Left colon (tissue), 2 donors: ENCODE results near the gene ACER1. TPM values are rescaled to one million over a fixed set of nuclear protein-coding genes. Genes with fewer than 3 reads are reported as not detected.
"Not testable (repeated sequence)": the region's sequence is repeated elsewhere in the genome, so short reads cannot be mapped to it uniquely, and the experiment has no call there.

Experiments
- ATAC-seq: fragments of 200-7000 bp; cut with Tn5 transposase; one replicate; pipeline ENCODE4 v1.9.1; 2020; ENCODE audit warnings: mild to moderate bottlenecking, moderate library complexity
- DNase-seq, 2 donors: peaks; one replicate each; pipeline ENCODE4 v3.0.0-alpha.2; 2020
- intact Hi-C, 2 donors: fragments of 100-400 bp; cut with DNase I in 1 of 2; cut with micrococcal nuclease in 1 of 2; formaldehyde crosslinking; loops; one replicate each; pipeline versions ENCODE4 v1.11.2 to v1.14.0; 2022; cut with DNase I, micrococcal nuclease
- total RNA-seq, 2 donors: library from RNA; stranded (reverse); fragmentation: NEBNext Ultra II Directional; extraction: Animal tissue kit (Norgen Biotek cat#: 25700); gene quantifications; one replicate each; pipeline ENCODE4 v1.2.1, GENCODE V29; 2021
- donor health status: DM: no; HTN: no; CAD: no.
- donor health status: DM: yes; HTN: yes; CAD: no.

ACER1 gene
- total RNA-seq, 2 donors from 2014 or later, result not detected

DNA sequence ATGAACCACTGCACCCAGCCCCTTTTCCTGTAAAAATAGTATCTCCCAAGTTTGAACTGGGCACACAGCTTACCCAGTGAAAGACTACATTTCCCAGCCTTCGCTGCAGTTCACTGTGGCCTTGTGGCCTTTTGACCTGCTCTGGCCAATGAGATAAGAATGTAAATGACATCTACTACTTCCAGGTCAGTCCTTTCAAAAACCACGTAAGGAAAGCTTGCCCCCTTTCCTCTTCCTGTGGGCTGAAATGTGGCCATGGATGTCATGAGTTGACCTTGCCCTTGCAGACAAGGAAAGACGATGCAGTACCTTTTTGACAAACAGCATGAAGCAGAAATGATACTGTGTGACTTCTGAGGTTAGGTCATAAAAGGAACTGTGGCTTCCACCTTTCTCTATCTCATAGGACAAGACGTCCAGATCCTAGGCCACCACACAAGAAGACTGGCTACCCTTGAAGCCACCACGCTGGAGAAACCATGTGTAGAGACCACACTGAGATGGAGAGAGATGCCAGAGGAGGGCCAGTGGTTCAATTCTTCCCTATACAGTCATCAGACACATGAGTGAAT is 19.9 kb downstream of the ACER1 start:
- DNase-seq (no peak), ATAC-seq (no peak)
- intact Hi-C loops, result no loop called here

DNA sequence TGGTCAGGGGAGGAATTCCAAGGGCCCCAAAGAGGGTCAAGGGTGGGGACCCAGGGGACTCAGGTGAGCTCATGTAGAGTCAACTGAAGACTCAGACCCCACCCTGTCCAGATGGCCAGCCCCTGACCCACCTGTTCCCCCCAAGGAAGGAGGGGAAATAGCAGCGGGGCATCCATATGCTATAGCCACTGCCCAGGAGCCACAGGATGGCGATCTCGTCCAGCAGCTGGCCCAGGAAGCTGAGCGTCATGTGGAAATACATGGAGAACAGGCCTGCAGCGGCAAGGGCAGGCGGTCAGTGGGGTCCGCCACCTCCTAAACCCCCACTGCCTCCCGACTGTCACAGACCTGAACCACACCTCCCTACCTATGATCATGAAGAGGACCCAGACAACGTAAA is 21.4 kb downstream of the ACER1 start:
- ATAC-seq, result no peak
- intact Hi-C loops, result no loop called here
- peak in 1 of 2 donors; percentile 6 for DNase-seq

GRCh38 chr19:6298413-6298812 is 35.0 kb downstream of the ACER1 start:
- DNase-seq (no peak), ATAC-seq (no peak)
- intact Hi-C loops, result loop anchor here in 1 of 2 donors (10.0 kb wide), 1 partner anchor 84 kb away; no protein-coding TSS in a partner anchor

DNA sequence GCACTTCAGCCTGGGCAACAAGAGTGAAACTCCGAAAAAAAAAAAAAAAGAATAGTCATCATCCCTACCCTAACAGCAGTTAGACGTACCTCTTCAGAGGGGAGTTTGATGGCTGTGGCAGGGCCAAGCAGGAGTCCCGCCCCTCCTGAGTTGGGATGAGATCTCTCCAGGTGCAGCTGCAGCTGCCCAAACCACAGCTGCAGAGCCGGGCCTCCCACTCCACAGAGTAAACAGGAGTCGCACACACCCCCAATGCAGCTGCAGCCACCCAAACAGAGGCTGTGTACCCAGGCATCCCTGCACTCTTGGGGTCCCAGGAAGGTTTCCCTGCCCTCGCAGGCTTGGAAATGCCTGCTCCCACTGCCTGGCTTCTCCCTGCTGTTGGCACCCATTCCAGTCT is 36.2 kb downstream of the ACER1 start:
- intact Hi-C loops, result loop anchor here in 1 of 2 donors (10.0 kb wide), 1 partner anchor 82 kb away; no protein-coding TSS in a partner anchor
- no peak for ATAC-seq

GRCh38 chr19:6292006-6292405 is 41.4 kb downstream of the ACER1 start:
- intact Hi-C loops, result loop anchor here in 1 of 2 donors (10.0 kb wide), 1 partner anchor 77 kb away; no protein-coding TSS in a partner anchor
- DNase-seq (no peak), ATAC-seq (no peak)

More for the DNA sequence above, 36.2 kb downstream of the ACER1 start:
- no peak for DNase-seq

GRCh38 chr19:6288737-6289136 is 44.7 kb downstream of the ACER1 start:
- DNase-seq (no peak), ATAC-seq (no peak)
- intact Hi-C loops, result no loop called here

GRCh38 chr19:6287269-6287885 is 46.0 kb downstream of the ACER1 start:
- ATAC-seq, result no peak

DNA sequence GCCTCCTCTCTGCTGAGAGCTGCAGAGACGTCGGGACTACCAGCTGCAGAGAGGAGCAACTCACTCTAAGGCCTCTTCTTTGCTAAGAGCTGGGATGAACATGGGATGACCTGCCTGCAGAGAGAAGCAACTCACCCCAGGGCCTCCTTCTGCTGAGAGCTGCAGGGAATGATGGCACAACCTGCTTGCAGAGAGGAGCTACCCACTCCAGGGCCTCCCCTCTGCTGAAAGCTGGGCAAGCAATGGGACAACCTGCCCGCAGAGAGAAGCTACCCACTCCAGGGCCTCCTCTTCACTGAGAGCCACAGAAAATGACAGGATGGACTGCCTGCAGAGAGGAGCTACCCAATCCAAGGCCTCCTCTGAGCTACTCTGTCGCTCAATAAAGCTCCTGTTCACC is 46.7 kb downstream of the ACER1 start:
- no peak for ATAC-seq
- no peak for DNase-seq
- intact Hi-C loops, result no loop called here

More at GRCh38 chr19:6287269-6287885, 46.0 kb downstream of the ACER1 start:
- DNase-seq, result no peak
- intact Hi-C loops, result no loop called here

DNA sequence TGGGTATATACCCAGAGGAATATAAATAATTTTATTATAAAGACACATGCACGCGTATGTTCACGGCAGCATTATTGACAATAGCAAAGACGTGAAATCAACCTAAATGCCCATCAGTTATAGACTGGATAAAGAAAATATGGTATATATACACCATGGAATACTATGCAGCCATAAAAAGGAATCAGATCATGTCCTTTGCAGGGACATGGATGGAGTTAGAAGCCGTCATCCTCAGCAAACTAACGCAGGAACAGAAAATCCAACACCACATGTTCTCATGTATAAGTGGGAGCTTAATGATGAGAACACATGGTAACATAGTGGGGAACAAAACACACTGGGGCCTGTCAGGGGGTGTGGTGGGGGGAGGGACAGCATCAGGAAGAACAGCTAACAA is 51.0 kb downstream of the ACER1 start:
- ATAC-seq, DNase-seq, intact Hi-C loops: not testable (repeated sequence)

- intact Hi-C loops, result no loop called here
- ATAC-seq, result peak; percentile 99
- DNase-seq, result peak; percentile 96 to 97
Measured at GRCh38 chr19:6279931-6280591, 53.4 kb downstream of the ACER1 start, which contains the start of gene MLLT1. Gene MLLT1, minus strand, starts transcription at chr19:6279975. Its CDS starts 191 bp downstream, at chr19:6279784.

DNA sequence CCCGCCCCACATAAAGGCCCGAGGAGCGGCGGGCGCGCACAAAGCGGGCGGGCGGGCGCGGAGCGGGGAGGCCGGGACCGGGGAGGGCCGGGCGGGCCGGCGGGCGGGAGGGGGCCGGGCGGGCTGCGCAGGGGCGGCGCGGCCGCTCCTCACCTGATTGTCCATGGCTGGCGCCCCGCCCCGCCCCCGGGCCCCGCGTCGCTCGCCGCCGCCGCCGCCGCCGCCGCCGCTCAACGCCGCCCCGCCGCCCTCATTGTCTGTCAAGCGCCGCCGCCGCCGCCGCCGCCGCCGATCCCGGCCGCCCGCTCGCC is 53.8 kb downstream of the ACER1 start:
- DNase-seq (no peak), ATAC-seq (peak; percentile 44)
- intact Hi-C loops, result no loop called here

- DNase-seq (peak in 1 of 2 donors; percentile 23), ATAC-seq (no peak)
- intact Hi-C loops, result no loop called here
Measured at GRCh38 chr19:6278740-6279619, 54.4 kb downstream of the ACER1 start.

DNA sequence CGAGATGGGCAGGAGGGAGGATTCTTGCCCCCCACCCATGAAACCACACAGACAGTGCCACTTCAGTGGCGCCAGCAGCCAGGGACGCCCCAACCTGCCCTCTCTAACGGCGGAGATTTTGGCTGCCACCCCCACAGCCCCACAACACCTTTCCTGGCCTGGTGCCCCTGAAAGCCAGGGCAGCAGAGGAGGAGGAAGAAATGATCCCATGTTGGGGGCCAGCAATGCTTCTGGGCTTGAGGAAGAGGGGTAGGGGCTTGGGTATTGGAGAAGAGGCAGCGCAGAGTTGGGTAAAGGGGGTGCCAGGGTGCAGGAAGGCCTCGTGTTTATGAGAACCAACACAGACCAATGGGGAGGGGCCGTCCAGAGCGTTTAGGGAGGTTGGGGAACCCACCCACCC is 55.4 kb downstream of the ACER1 start:
- ATAC-seq, result no peak

DNA sequence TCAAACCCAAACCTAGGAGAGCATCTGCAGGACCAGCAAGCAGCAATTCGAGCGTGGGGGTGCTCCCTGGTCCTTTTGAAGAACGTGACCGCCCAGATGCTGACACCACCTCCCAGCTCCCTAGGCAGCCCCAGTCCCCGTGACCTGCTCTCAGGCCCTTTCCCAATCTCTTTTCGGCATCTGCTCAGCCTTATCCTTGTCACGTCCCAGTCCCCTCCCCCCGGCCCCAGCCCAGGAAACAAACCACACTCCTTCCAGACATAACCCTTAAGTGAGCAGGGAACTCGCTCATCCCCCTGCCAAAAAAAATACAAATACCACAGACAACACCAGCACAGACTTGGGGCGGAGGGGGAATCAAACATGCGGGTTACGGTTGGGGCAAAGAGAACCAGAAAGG is 57.0 kb downstream of the ACER1 start:
- ATAC-seq (no peak), DNase-seq (peak; percentile 40 to 67)
- intact Hi-C loops, result no loop called here

More for the DNA sequence above, 55.4 kb downstream of the ACER1 start:
- no peak for DNase-seq
- intact Hi-C loops, result no loop called here

GRCh38 chr19:6275170-6275744 is 58.2 kb downstream of the ACER1 start:
- intact Hi-C loops, result no loop called here
- DNase-seq (no peak), ATAC-seq (no peak)

DNA sequence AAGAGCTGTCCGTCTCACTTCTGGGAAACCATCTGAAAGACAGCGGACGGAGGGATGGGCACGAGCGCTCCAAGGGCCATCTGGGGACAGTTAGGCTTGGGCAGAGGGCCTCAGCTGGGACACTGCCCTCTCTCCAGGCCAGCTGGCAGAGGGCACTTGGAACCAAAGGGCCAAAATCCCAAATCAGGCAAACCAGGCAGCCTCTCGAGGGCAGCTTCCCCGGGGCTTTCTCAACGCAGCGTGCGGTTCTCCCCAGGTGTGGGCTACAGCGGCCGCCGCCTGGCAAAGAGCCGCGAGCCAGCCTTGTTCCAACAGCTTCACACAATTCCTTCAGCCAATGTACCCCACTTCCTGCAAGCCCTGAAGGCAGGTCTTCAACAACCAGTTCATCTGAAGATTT is 58.7 kb downstream of the ACER1 start:
- intact Hi-C loops, result no loop called here
- no peak for ATAC-seq
- no peak for DNase-seq

DNA sequence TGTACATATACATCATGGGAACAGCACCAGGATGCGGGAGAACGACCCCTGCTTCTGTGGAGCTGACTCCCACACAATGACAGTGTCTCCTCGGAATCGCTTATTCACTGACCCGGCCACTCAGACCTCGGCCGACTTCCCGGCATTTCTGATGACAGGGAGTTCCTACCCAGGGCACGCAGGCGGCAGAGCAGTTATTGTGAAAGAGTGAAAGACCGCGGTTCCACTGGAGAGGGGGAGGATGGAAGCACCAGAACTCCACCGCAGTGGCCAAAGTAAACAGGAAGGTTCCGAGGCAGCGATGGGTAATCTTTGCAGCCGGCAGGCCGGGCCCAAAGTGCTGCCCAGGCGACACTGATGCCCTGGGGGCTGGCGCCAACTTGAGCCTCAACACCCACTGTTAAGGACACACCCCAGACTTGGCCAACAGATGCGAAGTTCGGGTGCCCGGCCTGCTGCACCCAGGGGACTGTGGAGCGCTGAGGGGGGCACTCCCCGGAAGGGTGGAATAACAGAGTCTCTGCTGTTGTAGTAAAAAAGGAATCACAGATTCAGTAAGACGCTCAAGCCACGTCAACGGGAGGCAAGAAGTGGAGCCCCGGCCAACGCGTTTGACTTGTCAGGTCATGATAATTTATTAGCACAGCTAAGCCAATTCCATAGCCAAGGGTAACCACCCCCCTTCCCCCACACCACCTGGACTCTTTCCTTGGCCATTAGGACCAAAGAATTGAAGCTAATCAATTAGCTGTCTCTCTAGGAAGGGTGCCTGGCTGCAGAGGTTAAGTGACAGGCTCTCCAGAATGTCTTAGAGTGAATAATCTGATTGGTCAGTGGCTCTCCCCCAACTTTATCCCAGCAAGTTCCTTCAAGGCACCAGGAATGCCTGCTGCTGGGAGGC is 59.5 kb downstream of the ACER1 start:
- intact Hi-C loops, result no loop called here
- peak; percentile 36 for ATAC-seq
- peak; percentile 44 to 74 for DNase-seq
